Measurements from ENCODE around the gene RLN3.
A peak's percentile ranks its signal among the peaks of the same experiment; 100 is the strongest.
"Not testable (repeated sequence)": the region's sequence is repeated elsewhere in the genome, so short reads cannot be mapped to it uniquely, and the experiment has no call there.

RLN3 gene

GRCh38 chr19:14006085-14006765 lies 21.7 kb upstream of the RLN3 start, which contains the start of gene RFX1:
Gene RFX1 (minus strand): TSS chr19:14006320. CDS start chr19:13993843, 12,477 bp downstream.
- Histone ChIP-seq H3K27ac (peak within 1 kb of the TSS; percentile 100), H3K4me3 (peak within 1 kb of the TSS; percentile 99)
- no peak for TF ChIP-seq CTCF (IDR thresholded peaks at IDR 0.05)
- DNase-seq (ENCODE audit: low spot score), result peak; percentile 100

GRCh38 chr19:14006766-14007562 lies 21.0 kb upstream of the RLN3 start:
- TF ChIP-seq CTCF (IDR thresholded peaks at IDR 0.05), result no peak
- peak overlapping the region; percentile 87 to 100 for H3K27ac ChIP-seq
- H3K4me3 ChIP-seq, result peak overlapping the region; percentile 99
- no peak for DNase-seq (ENCODE audit: low spot score)

GRCh38 chr19:14012378-14012915 lies 15.5 kb upstream of the RLN3 start:
- Histone ChIP-seq H3K27ac (no peak overlapping the region), H3K4me3 (no peak overlapping the region)
- TF ChIP-seq CTCF (IDR thresholded peaks at IDR 0.05), result no peak
- DNase-seq (ENCODE audit: low spot score), result no peak

GRCh38 chr19:14015524-14016035 lies 12.4 kb upstream of the RLN3 start:
- Histone ChIP-seq H3K27ac (no peak overlapping the region), H3K4me3 (no peak overlapping the region)
- no peak for DNase-seq (ENCODE audit: low spot score)
- no peak for TF ChIP-seq CTCF (IDR thresholded peaks at IDR 0.05)

GRCh38 chr19:14019100-14019499 lies 8.8 kb upstream of the RLN3 start:
- DNase-seq (ENCODE audit: low spot score), result no peak
- no peak overlapping the region for H3K27ac ChIP-seq
- no peak for TF ChIP-seq CTCF (IDR thresholded peaks at IDR 0.05)
- no peak overlapping the region for H3K4me3 ChIP-seq

- H3K4me3 ChIP-seq; H3K27ac ChIP-seq; DNase-seq (ENCODE audit: low spot score): not testable (repeated sequence)
These were observed 8.2 kb upstream of the RLN3 start for GRCh38 chr19:14019739-14020138.

- TF ChIP-seq CTCF (IDR thresholded peaks at IDR 0.05), result no peak
- DNase-seq (ENCODE audit: low spot score), result no peak
- Histone ChIP-seq H3K4me3 (no peak overlapping the region), H3K27ac (no peak overlapping the region)
These were observed 6.5 kb upstream of the RLN3 start for GRCh38 chr19:14021474-14021873.
